Amniotic stem cell (primary cell): ENCODE measurements around the gene RER1.

Experiments used
- DNase-seq: peaks from one replicate; lab custom pipeline; 2025; lab: John Stamatoyannopoulos, UW

The RER1 gene

GRCh38 chr1:2389644-2390043 is 2.0 kb upstream of the RER1 start:
- DNase-seq = no peak

- no peak for DNase-seq
Measured at GRCh38 chr1:2391931-2392509, 379 bp downstream of the RER1 start.

GRCh38 chr1:2392686-2393085 is 1.0 kb downstream of the RER1 start:
- no peak for DNase-seq

GRCh38 chr1:2393471-2393877 is 1.8 kb downstream of the RER1 start:
- DNase-seq = no peak

GRCh38 chr1:2394220-2394619 is 2.6 kb downstream of the RER1 start:
- DNase-seq = no peak

- no peak for DNase-seq
Measured at GRCh38 chr1:2394761-2395160, 3.1 kb downstream of the RER1 start.

- DNase-seq = no peak
Measured at GRCh38 chr1:2395245-2395644, 3.6 kb downstream of the RER1 start.

- no peak for DNase-seq
Measured at GRCh38 chr1:2396059-2396458, 4.4 kb downstream of the RER1 start.

- no peak for DNase-seq
Measured at GRCh38 chr1:2396476-2396875, 4.8 kb downstream of the RER1 start.

- DNase-seq = no peak
Measured at GRCh38 chr1:2397007-2397679, 5.5 kb downstream of the RER1 start.

- DNase-seq = no peak
Measured at GRCh38 chr1:2398871-2399270, 7.2 kb downstream of the RER1 start.

- no peak for DNase-seq
Measured at GRCh38 chr1:2399890-2400575, 8.4 kb downstream of the RER1 start.

GRCh38 chr1:2400576-2400909 is 8.9 kb downstream of the RER1 start:
- DNase-seq = no peak

- DNase-seq = no peak
Measured at GRCh38 chr1:2400950-2401649, 9.5 kb downstream of the RER1 start.

GRCh38 chr1:2402420-2402819 is 10.8 kb downstream of the RER1 start:
- no peak for DNase-seq

- no peak for DNase-seq
Measured at GRCh38 chr1:2403273-2403672, 11.6 kb downstream of the RER1 start.

- no peak for DNase-seq
Measured at GRCh38 chr1:2404142-2404889, 12.7 kb downstream of the RER1 start.

- DNase-seq = no peak
Measured at GRCh38 chr1:2404890-2405511, 13.4 kb downstream of the RER1 start.

- DNase-seq = no peak
Measured at GRCh38 chr1:2405588-2406295, 14.1 kb downstream of the RER1 start.

GRCh38 chr1:2406451-2407041 is 14.9 kb downstream of the RER1 start:
- no peak for DNase-seq
